Natural killer cell (primary cell): Measurements from ENCODE around the gene CA14. TPM values are rescaled to one million over a fixed set of nuclear protein-coding genes. Genes with fewer than 3 reads are reported as not detected.
A peak's percentile ranks its signal among the peaks of the same experiment; 100 is the strongest.
"Not testable (repeated sequence)": the region's sequence is repeated elsewhere in the genome, so short reads cannot be mapped to it uniquely, and the experiment has no call there.

Source experiments
- ATAC-seq, 3 donors: fragments of 150-1000 bp in 2 of 3; fragments of 200-7000 bp in 1 of 3; cut with Tn5 transposase; 1 replicate in 1 of 3; 2 replicates in 2 of 3; pipeline ENCODE4 v1.10.0; 2021; ENCODE audit warnings: mild to moderate bottlenecking in 2 of 3, moderate library complexity in 2 of 3
- DNase-seq, 2 donors: peaks; one replicate each; pipeline versions ENCODE4 v3.0.0 to v3.0.0-alpha.2; 2013 to 2021; ENCODE audit warnings: mixed read lengths in 1 of 2
- H3K27ac ChIP-seq: one replicate; pipeline ENCODE4 v1.5.1; 2013; ENCODE audit warnings: mild to moderate bottlenecking, low read length
- H3K27me3 ChIP-seq: one replicate; pipeline ENCODE4 v1.6.1; 2013; ENCODE audit warnings: low read length; ENCODE audit not compliant: control insufficient read depth, insufficient read depth
- H3K36me3 ChIP-seq: one replicate; pipeline ENCODE4 v1.6.1; 2013; ENCODE audit warnings: low read length; ENCODE audit not compliant: control insufficient read depth, insufficient read depth
- H3K4me1 ChIP-seq: one replicate; pipeline ENCODE4 v1.6.1; 2013; ENCODE audit warnings: low read length; ENCODE audit not compliant: control insufficient read depth, insufficient read depth
- H3K4me3 ChIP-seq: one replicate; pipeline ENCODE4 v1.5.1; 2013; ENCODE audit warnings: low read length
- H3K9me3 ChIP-seq: one replicate; pipeline ENCODE4 v1.6.1; 2013; ENCODE audit warnings: low read length; ENCODE audit not compliant: control insufficient read depth, insufficient read depth
- H3K27ac Mint-ChIP-seq, 2 donors: one replicate each; pipeline ENCODE4 v1.8.0; 2022; ENCODE audit warnings: mild to moderate bottlenecking in 2 of 2, mixed read lengths in 2 of 2, moderate library complexity in 1 of 2
- H3K27me3 Mint-ChIP-seq, 2 donors: one replicate each; pipeline ENCODE4 v1.8.0; 2022; ENCODE audit warnings: low read depth in 2 of 2, mixed read lengths in 2 of 2
- H3K36me3 Mint-ChIP-seq: one replicate; pipeline ENCODE4 v1.8.0; 2022; ENCODE audit warnings: mixed read lengths
- H3K4me1 Mint-ChIP-seq, 2 donors: one replicate each; pipeline ENCODE4 v1.8.0; 2022; ENCODE audit warnings: mixed read lengths in 2 of 2
- H3K4me3 Mint-ChIP-seq: one replicate; pipeline ENCODE4 v1.8.0; 2022; ENCODE audit warnings: mild to moderate bottlenecking, moderate library complexity, mixed read lengths
- H3K9me3 Mint-ChIP-seq, 2 donors: one replicate each; pipeline ENCODE4 v1.8.0; 2022; ENCODE audit warnings: mixed read lengths in 2 of 2
- WGBS: methylation state at CpG from one replicate; pipeline ENCODE4 v1.1.7; 2013; ENCODE audit warnings: missing lambda C conversion rate; ENCODE audit not compliant: insufficient coverage; 5-methylcytosine and 5-hydroxymethylcytosine counted together
- intact Hi-C: fragments of 100-400 bp; cut with micrococcal nuclease; formaldehyde crosslinking; loops from one replicate; pipeline ENCODE4 v1.14.2; 2022
- total RNA-seq, 4 donors: library from RNA; stranded (reverse); fragments of 120-200 nt in 1 of 4; gene quantifications; one replicate each; pipeline versions ENCODE4 v1.2.3 to v1.2.4, GENCODE V29; 2013 to 2022
- TF ChIP-seq, protein P1 (sequence below): fragments of 200-600 bp; IDR thresholded peaks from one replicate; pipeline ENCODE4 v1.8.0; 2022; ENCODE audit warnings: antibody characterized with exemption

Gene CA14
- total RNA-seq, 3 donors from 2014 or later (not counting 1 experiment from before 2014, with no cell fraction given), result not detected

GRCh38 chr1:150212070-150212469 lies 45.5 kb upstream of the CA14 start:
- Histone ChIP-seq H3K27ac (no peak overlapping the region), H3K4me3 (no peak overlapping the region), H3K36me3 (no peaks in the 10 kb centered on the region), H3K27me3 (no peaks in the 10 kb centered on the region), H3K4me1 (peaks cover 11% of the 10 kb centered on the region), H3K9me3 (no peaks in the 10 kb centered on the region)
- ATAC-seq (no peak), DNase-seq (no peak)
- no peak overlapping the region for H3K27ac Mint-ChIP-seq
- H3K27me3 Mint-ChIP-seq, result no peaks in the 10 kb centered on the region
- H3K36me3 Mint-ChIP-seq, result no peaks in the 10 kb centered on the region
- H3K4me1 Mint-ChIP-seq, result peaks cover 7 to 12% of the 10 kb centered on the region in 2 donors
- intact Hi-C loops, result no loop called here
- H3K9me3 Mint-ChIP-seq, result no peaks in the 10 kb centered on the region
- 98% methylated on average over 8 of the region's 9 CpGs for WGBS
- no peak overlapping the region for H3K4me3 Mint-ChIP-seq
- TF ChIP-seq, protein P1, sequence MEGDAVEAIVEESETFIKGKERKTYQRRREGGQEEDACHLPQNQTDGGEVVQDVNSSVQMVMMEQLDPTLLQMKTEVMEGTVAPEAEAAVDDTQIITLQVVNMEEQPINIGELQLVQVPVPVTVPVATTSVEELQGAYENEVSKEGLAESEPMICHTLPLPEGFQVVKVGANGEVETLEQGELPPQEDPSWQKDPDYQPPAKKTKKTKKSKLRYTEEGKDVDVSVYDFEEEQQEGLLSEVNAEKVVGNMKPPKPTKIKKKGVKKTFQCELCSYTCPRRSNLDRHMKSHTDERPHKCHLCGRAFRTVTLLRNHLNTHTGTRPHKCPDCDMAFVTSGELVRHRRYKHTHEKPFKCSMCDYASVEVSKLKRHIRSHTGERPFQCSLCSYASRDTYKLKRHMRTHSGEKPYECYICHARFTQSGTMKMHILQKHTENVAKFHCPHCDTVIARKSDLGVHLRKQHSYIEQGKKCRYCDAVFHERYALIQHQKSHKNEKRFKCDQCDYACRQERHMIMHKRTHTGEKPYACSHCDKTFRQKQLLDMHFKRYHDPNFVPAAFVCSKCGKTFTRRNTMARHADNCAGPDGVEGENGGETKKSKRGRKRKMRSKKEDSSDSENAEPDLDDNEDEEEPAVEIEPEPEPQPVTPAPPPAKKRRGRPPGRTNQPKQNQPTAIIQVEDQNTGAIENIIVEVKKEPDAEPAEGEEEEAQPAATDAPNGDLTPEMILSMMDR, result no peak

- intact Hi-C loops, result loop anchor here (1.0 kb wide), 1 partner anchor 21 kb away; no protein-coding TSS in a partner anchor
- H3K4me1 Mint-ChIP-seq, result peaks cover 7 to 12% of the 10 kb centered on the region in 2 donors
- Histone ChIP-seq H3K4me1 (peaks cover 11% of the 10 kb centered on the region), H3K27ac (peak overlapping the region; percentile 89), H3K27me3 (no peaks in the 10 kb centered on the region), H3K9me3 (no peaks in the 10 kb centered on the region), H3K36me3 (no peaks in the 10 kb centered on the region), H3K4me3 (peak overlapping the region; percentile 59)
- peak overlapping the region; percentile 96 to 97 for H3K27ac Mint-ChIP-seq
- ATAC-seq, result peak; percentile 98 to 100 (median 99)
- H3K4me3 Mint-ChIP-seq, result peak overlapping the region; percentile 91
- peak; percentile 88 to 96 for DNase-seq
- 20% methylated on average over 34 of the region's 38 CpGs for WGBS
- H3K36me3 Mint-ChIP-seq, result no peaks in the 10 kb centered on the region
- H3K9me3 Mint-ChIP-seq, result no peaks in the 10 kb centered on the region
- H3K27me3 Mint-ChIP-seq, result no peaks in the 10 kb centered on the region
- TF ChIP-seq, protein P1, result peak; percentile 54
These were observed 44.1 kb upstream of the CA14 start for GRCh38 chr1:150213170-150214098.

- Histone ChIP-seq H3K27ac (peak overlapping the region; percentile 89), H3K4me1 (peaks cover 11% of the 10 kb centered on the region), H3K4me3 (peak overlapping the region; percentile 59)
- H3K4me1 Mint-ChIP-seq, result peaks cover 7 to 12% of the 10 kb centered on the region in 2 donors
- WGBS, result 86% methylated on average over 7 of the region's 18 CpGs
- not testable (repeated sequence) for H3K27me3 ChIP-seq, DNase-seq, ATAC-seq, H3K27me3 Mint-ChIP-seq, H3K36me3 ChIP-seq, H3K9me3 Mint-ChIP-seq, H3K36me3 Mint-ChIP-seq, H3K9me3 ChIP-seq
- intact Hi-C loops, result loop anchor here (1.0 kb wide), 1 partner anchor 20 kb away; no protein-coding TSS in a partner anchor
- H3K4me3 Mint-ChIP-seq, result peak overlapping the region; percentile 91
- H3K27ac Mint-ChIP-seq, result peak overlapping the region; percentile 96 to 97
These were observed 43.3 kb upstream of the CA14 start for GRCh38 chr1:150214099-150214756.

DNA sequence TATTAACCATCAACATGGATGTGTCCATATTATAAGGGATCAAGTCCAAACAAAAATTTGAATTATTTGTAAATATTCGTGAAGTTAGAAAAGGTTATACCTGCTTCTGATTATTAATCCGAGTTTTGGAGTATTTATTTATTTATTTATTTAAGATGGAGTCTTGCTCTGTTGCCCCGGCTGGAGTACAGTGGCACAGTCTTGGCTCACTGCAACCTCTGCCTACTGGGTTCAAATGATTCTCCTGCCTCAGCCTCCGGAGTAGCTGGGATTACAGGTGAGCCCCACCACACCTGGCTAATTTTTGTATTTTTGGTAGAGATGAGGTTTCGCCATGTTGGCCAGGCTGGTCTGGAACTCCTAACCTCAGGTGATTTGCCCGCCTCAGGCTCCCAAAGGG lies 41.7 kb upstream of the CA14 start:
- H3K9me3 ChIP-seq, ATAC-seq, DNase-seq, intact Hi-C loops, H3K27me3 Mint-ChIP-seq, H3K27me3 ChIP-seq, H3K27ac Mint-ChIP-seq, H3K36me3 Mint-ChIP-seq, H3K4me3 Mint-ChIP-seq, H3K9me3 Mint-ChIP-seq, H3K4me3 ChIP-seq, H3K27ac ChIP-seq: not testable (repeated sequence)
- peaks cover 7 to 12% of the 10 kb centered on the region in 2 donors for H3K4me1 Mint-ChIP-seq
- H3K36me3 ChIP-seq, result peaks cover 12% of the 10 kb centered on the region
- H3K4me1 ChIP-seq, result peaks cover 11% of the 10 kb centered on the region
- 98% methylated on average over 6 of the region's 6 CpGs for WGBS
